Esophagus muscularis mucosa (tissue), 4 donors: ENCODE data around the gene DAD1. TPM values are rescaled to one million over a fixed set of nuclear protein-coding genes. Genes with fewer than 3 reads are reported as not detected.

Experiments used
- DNase-seq: peaks from one replicate; pipeline ENCODE4 v3.0.0-alpha.2; 2017; ENCODE audit errors: extremely low spot score
- H3K27ac ChIP-seq, 4 donors: fragments of 200-600 bp; sonication (generic); replicated peaks in 1 of 4; 1 replicate in 3 of 4; 2 replicates in 1 of 4; pipeline ENCODE4 v1.5.1; 2016 to 2019; ENCODE audit warnings: mild to moderate bottlenecking in 1 of 4
- H3K27me3 ChIP-seq, 4 donors: fragments of 200-600 bp; sonication (generic); one replicate each; pipeline versions ENCODE4 v1.5.1 to v1.6.0; 2016 to 2019
- H3K36me3 ChIP-seq, 4 donors: fragments of 200-600 bp; sonication (generic); one replicate each; pipeline ENCODE4 v1.5.1; 2016 to 2019
- H3K4me1 ChIP-seq, 4 donors: fragments of 200-600 bp; sonication (generic); one replicate each; pipeline ENCODE4 v1.5.1; 2016 to 2019
- H3K4me3 ChIP-seq, 4 donors: fragments of 200-600 bp; sonication (generic); 1 replicate in 2 of 4; 2 replicates in 2 of 4; pipeline ENCODE4 v1.5.1; 2016 to 2019; ENCODE audit warnings: mild to moderate bottlenecking in 4 of 4, moderate library complexity in 1 of 4
- H3K9me3 ChIP-seq, 4 donors: fragments of 200-600 bp; sonication (generic); 1 replicate in 3 of 4; 2 replicates in 1 of 4; pipeline ENCODE4 v1.5.1; 2016 to 2019
- CTCF ChIP-seq, 3 experiments: fragments of 200-600 bp in 2 of 3; fragments of 450-650 bp in 1 of 3; sonication (generic) in 2 of 3; IDR thresholded peaks; one replicate each; pipeline ENCODE4 v1.5.1; 2017 to 2019; ENCODE audit warnings: antibody characterized with exemption in 3 of 3, mild to moderate bottlenecking in 2 of 3, moderate library complexity in 1 of 3
- EP300 ChIP-seq: sonication (generic); formaldehyde crosslinking; IDR thresholded peaks from one replicate; pipeline ENCODE4 v1.6.1; 2017; ENCODE audit warnings: antibody characterized with exemption
- POLR2A ChIP-seq: fragments of 450-650 bp; IDR thresholded peaks from one replicate; pipeline ENCODE4 v1.6.1; 2017; ENCODE audit warnings: antibody characterized with exemption, moderate library complexity, mild to moderate bottlenecking, low read depth
- POLR2AphosphoS5 ChIP-seq, 2 donors: sonication (generic); formaldehyde crosslinking; IDR thresholded peaks; one replicate each; pipeline ENCODE4 v1.6.1; 2017; ENCODE audit warnings: antibody characterized with exemption in 2 of 2
- WGBS: methylation state at CpG from one replicate; pipeline ENCODE4 v1.1.5; 2018; 5-methylcytosine and 5-hydroxymethylcytosine counted together
- intact Hi-C: fragments of 100-400 bp; cut with DNase I; formaldehyde crosslinking; loops from one replicate; pipeline ENCODE4 v1.15.1; 2023
- total RNA-seq, 4 donors: library from RNA; depleted of rRNA; stranded (reverse); fragments of >200 nt; gene quantifications; one replicate each; pipeline versions ENCODE4 v1.1.0 to v1.2.1, GENCODE V29; 2016

The DAD1 gene
- total RNA-seq, 4 donors from 2014 or later: 118 to 154 (median 131) TPM

GRCh38 chr14:22540811-22541360 lies 48.1 kb downstream of the DAD1 start:
- no peaks in the 10 kb centered on the region for H3K36me3 ChIP-seq
- no peaks in the 10 kb centered on the region for H3K9me3 ChIP-seq
- intact Hi-C loops: no loop called here
- H3K27me3 ChIP-seq: no peaks in the 10 kb centered on the region
- DNase-seq: no peak
- H3K27ac ChIP-seq: no peak overlapping the region
- WGBS: 86% methylated on average over 4 of the region's 4 CpGs
- no peak overlapping the region for H3K4me3 ChIP-seq
- peaks cover 12 to 26% (median 17%) of the 10 kb centered on the region in 4 donors for H3K4me1 ChIP-seq
- TF ChIP-seq POLR2A (no peak), CTCF (IDR thresholded peaks at IDR 0.05) (no peak), EP300 (no peak), POLR2AphosphoS5 (IDR thresholded peaks at IDR 0.05) (no peak)

- Histone ChIP-seq H3K4me3 (no peak overlapping the region), H3K36me3 (no peaks in the 10 kb centered on the region), H3K4me1 (peaks cover 12 to 26% (median 17%) of the 10 kb centered on the region in 4 donors), H3K27ac (no peak overlapping the region), H3K27me3 (no peaks in the 10 kb centered on the region), H3K9me3 (no peaks in the 10 kb centered on the region)
- DNase-seq: no peak
- 32% methylated on average over 1 of the region's 1 CpG for WGBS
- intact Hi-C loops: no loop called here
- TF ChIP-seq POLR2AphosphoS5 (IDR thresholded peaks at IDR 0.05) (no peak), POLR2A (no peak), CTCF (IDR thresholded peaks at IDR 0.05) (no peak), EP300 (no peak)
Observed at GRCh38 chr14:22540293-22540692, 48.7 kb downstream of the DAD1 start.

- no peak overlapping the region for H3K4me3 ChIP-seq
- peaks cover 12 to 26% (median 17%) of the 10 kb centered on the region in 4 donors for H3K4me1 ChIP-seq
- H3K36me3 ChIP-seq: no peaks in the 10 kb centered on the region
- H3K27me3 ChIP-seq: no peaks in the 10 kb centered on the region
- intact Hi-C loops: no loop called here
- no peaks in the 10 kb centered on the region for H3K9me3 ChIP-seq
- TF ChIP-seq POLR2AphosphoS5 (IDR thresholded peaks at IDR 0.05): no peak
- TF ChIP-seq EP300: no peak
- no peak for TF ChIP-seq CTCF (IDR thresholded peaks at IDR 0.05)
- no peak for TF ChIP-seq POLR2A
- H3K27ac ChIP-seq: no peak overlapping the region
- 89% methylated on average over 3 of the region's 3 CpGs for WGBS
- no peak for DNase-seq
Observed at GRCh38 chr14:22539831-22540230, 49.2 kb downstream of the DAD1 start.

GRCh38 chr14:22538671-22539228 lies 50.3 kb downstream of the DAD1 start:
- no peak for DNase-seq
- Histone ChIP-seq H3K4me3 (no peak overlapping the region), H3K36me3 (no peaks in the 10 kb centered on the region), H3K4me1 (peaks cover 12 to 26% (median 17%) of the 10 kb centered on the region in 4 donors), H3K27me3 (no peaks in the 10 kb centered on the region), H3K9me3 (no peaks in the 10 kb centered on the region), H3K27ac (no peak overlapping the region)
- 89% methylated on average over 4 of the region's 5 CpGs for WGBS
- intact Hi-C loops: no loop called here
- TF ChIP-seq CTCF (IDR thresholded peaks at IDR 0.05): no peak
